CD4-positive, alpha-beta T cell treated with Interleukin-15 for 4 hours (primary cell): Measurements from ENCODE around the gene ADAM12.
"Not testable (repeated sequence)": the region's sequence is repeated elsewhere in the genome, so short reads cannot be mapped to it uniquely, and the experiment has no call there.

ENCODE experiments used
- DNase-seq: peaks from one replicate; pipeline ENCODE4 v3.0.0-alpha.2; 2020; ENCODE audit warnings: low spot score

ADAM12 gene

GRCh38 chr10:125982260-125982948, 405.9 kb downstream of the ADAM12 start:
- DNase-seq, result peak; percentile 32

- no peak for DNase-seq
These were observed 407.7 kb downstream of the ADAM12 start for GRCh38 chr10:125980521-125981035.

- DNase-seq, result no peak
These were observed 408.3 kb downstream of the ADAM12 start for GRCh38 chr10:125979976-125980375.

- no peak for DNase-seq
These were observed 411.2 kb downstream of the ADAM12 start for GRCh38 chr10:125976960-125977605.

- not testable (repeated sequence) for DNase-seq
These were observed 418.1 kb downstream of the ADAM12 start for GRCh38 chr10:125970077-125970630.

GRCh38 chr10:125967533-125967932, 420.7 kb downstream of the ADAM12 start:
- DNase-seq, result no peak

GRCh38 chr10:125964558-125964957, 423.7 kb downstream of the ADAM12 start:
- no peak for DNase-seq
